Endothelial cell of umbilical vein (primary cell): ENCODE data around the gene SLC29A3. TPM values are rescaled to one million over a fixed set of nuclear protein-coding genes. Genes with fewer than 3 reads are reported as not detected.
A peak's percentile ranks its signal among the peaks of the same experiment; 100 is the strongest.

ENCODE experiments used
- BruUV-seq: library from RNA; stranded (reverse); fragments of 400-500 nt; replicated peaks from 2 replicates; lab custom pipeline; 2021; lab: Mats Ljungman, UMichigan
- CTCF ChIA-PET: fragments of 300-600, 350-600 bp; sonication (Branson Sonifier 250); formaldehyde crosslinking; loops from one replicate; lab custom pipeline; 2021; ENCODE audit warnings: antibody characterized with exemption, inconsistent platforms; lab: Charles Lee
- POLR2A ChIA-PET: fragments of 300-600, 350-600 bp; sonication (Branson Sonifier 250); formaldehyde crosslinking; loops from one replicate; lab custom pipeline; 2021; ENCODE audit warnings: antibody characterized with exemption, inconsistent platforms; lab: Charles Lee
- DNase-seq: peaks from one replicate; pipeline ENCODE4 v3.0.0-alpha.2; 2011; ENCODE audit warnings: low read depth, low spot score
- FAIRE-seq: peaks from 2 replicates; lab custom pipeline; 2011; peaks lifted over from hg19 to GRCh38; lab: Jason Lieb, UNC
- H2AFZ ChIP-seq: 2 replicates; pipeline ENCODE4 v1.6.0; 2012; ENCODE audit warnings: low read depth, low read length, control low read depth, inconsistent platforms
- H3K27ac ChIP-seq: 2 replicates; pipeline ENCODE4 v1.5.1; 2011; ENCODE audit warnings: low read depth, mild to moderate bottlenecking, control low read depth, low read length, moderate library complexity; ENCODE audit not compliant: insufficient read depth
- H3K27me3 ChIP-seq, 2 experiments: 2 replicates each; pipeline versions ENCODE4 v1.6.0 to v1.6.1; 2011; ENCODE audit warnings: low read length in 2 of 2, mixed read lengths in 1 of 2; ENCODE audit not compliant: control insufficient read depth in 2 of 2, insufficient read depth in 2 of 2
- H3K36me3 ChIP-seq, 2 experiments: 2 replicates in 1 of 2; 3 replicates in 1 of 2; pipeline ENCODE4 v1.5.1; 2011; ENCODE audit warnings: low read length in 2 of 2, mild to moderate bottlenecking in 1 of 2, moderate library complexity in 1 of 2; ENCODE audit not compliant: control insufficient read depth in 2 of 2, insufficient read depth in 2 of 2; ENCODE audit errors: extremely low read depth in 1 of 2
- H3K4me1 ChIP-seq: 3 replicates; pipeline ENCODE4 v1.5.1; 2011; ENCODE audit warnings: mild to moderate bottlenecking, low read length; ENCODE audit not compliant: control insufficient read depth, insufficient read depth; ENCODE audit errors: extremely low read depth
- H3K4me2 ChIP-seq: 2 replicates; pipeline ENCODE4 v1.6.1; 2011; ENCODE audit warnings: low read length, control low read depth, mixed read lengths; ENCODE audit not compliant: insufficient read depth
- H3K4me3 ChIP-seq, 3 experiments: fragments of 200-600 bp in 1 of 3; sonication (generic), shearing (Covaris generic) in 1 of 3; replicated peaks in 1 of 3; 2 replicates each; pipeline ENCODE4 v1.5.1; 2011 to 2016; ENCODE audit warnings: control low read depth in 3 of 3, low read length in 3 of 3, mild to moderate bottlenecking in 2 of 3, inconsistent platforms in 1 of 3, low read depth in 1 of 3, moderate library complexity in 1 of 3; ENCODE audit not compliant: insufficient read depth in 1 of 3
- H3K79me2 ChIP-seq: 2 replicates; pipeline ENCODE4 v1.6.0; 2012; ENCODE audit warnings: low read length, inconsistent platforms; ENCODE audit not compliant: control insufficient read depth, insufficient read depth
- H3K9ac ChIP-seq: replicated peaks from 2 replicates; pipeline ENCODE3; 2011; ENCODE audit warnings: low read length, control low read depth; ENCODE audit not compliant: insufficient read depth; ENCODE audit errors: extremely low read depth
- H3K9me1 ChIP-seq: replicated peaks from 3 replicates; pipeline ENCODE4 v1.6.0; 2011; ENCODE audit warnings: mild to moderate bottlenecking, low read length; ENCODE audit not compliant: control insufficient read depth, insufficient read depth; ENCODE audit errors: extremely low read depth
- H3K9me3 ChIP-seq: replicated peaks from 2 replicates; pipeline ENCODE4 v1.5.1; 2012; ENCODE audit warnings: low read length, inconsistent platforms; ENCODE audit not compliant: control insufficient read depth, insufficient read depth
- H4K20me1 ChIP-seq: replicated peaks from 2 replicates; pipeline ENCODE3; 2011; ENCODE audit warnings: mild to moderate bottlenecking, low read length; ENCODE audit not compliant: control insufficient read depth, insufficient read depth; ENCODE audit errors: extremely low read depth
- FOS ChIP-seq: IDR thresholded peaks from 2 replicates; pipeline ENCODE4 v1.6.1; 2011; ENCODE audit warnings: mild to moderate bottlenecking, low read length, moderate library complexity, borderline replicate concordance; ENCODE audit not compliant: insufficient read depth
- JUN ChIP-seq: IDR thresholded peaks from 2 replicates; pipeline ENCODE4 v1.6.1; 2011; ENCODE audit warnings: borderline replicate concordance, low read depth; ENCODE audit not compliant: insufficient read length, insufficient read depth
- POLR2AphosphoS5 ChIP-seq: IDR thresholded peaks from 2 replicates; pipeline ENCODE4 v1.6.1; 2012; ENCODE audit warnings: low read depth, mild to moderate bottlenecking, control low read depth, low read length, moderate library complexity; ENCODE audit not compliant: insufficient read depth
- dilution Hi-C: fragments of 300-500 bp; cut with MboI; formaldehyde crosslinking; loops from one replicate; pipeline ENCODE4 v1.15.0; 2019; ENCODE audit warnings: low sequenced_read_pairs; ENCODE audit not compliant: extremely low pct_ligation_motif_present
- intact Hi-C: fragments of 100-400 bp; cut with micrococcal nuclease; formaldehyde crosslinking; loops from one replicate; pipeline ENCODE4 v1.10.0; 2022
- polyA plus RNA-seq, 4 experiments: library from polyadenylated mRNA; depleted of rRNA in 3 of 4; stranded (reverse) in 3 of 4; unstranded in 1 of 4; fragments of >200 nt; gene quantifications; 2 replicates each; pipeline versions ENCODE4 v1.2.1 to v1.2.3, GENCODE V29; 2011 to 2012; ENCODE audit warnings: missing spikeins in 1 of 4
- total RNA-seq: library from RNA; stranded (reverse); gene quantifications from 2 replicates; pipeline ENCODE4 v1.2.3, GENCODE V29; 2021
- TF ChIP-seq, protein P1 (sequence below): IDR thresholded peaks from 2 replicates; pipeline ENCODE4 v1.6.1; 2011; ENCODE audit not compliant: insufficient read depth, insufficient read length

The SLC29A3 gene
- total and polyA plus RNA-seq, 2 donors (not counting 3 experiments of a cell fraction or from before 2014, with no cell fraction given): 5.0 to 9.1 TPM

DNA sequence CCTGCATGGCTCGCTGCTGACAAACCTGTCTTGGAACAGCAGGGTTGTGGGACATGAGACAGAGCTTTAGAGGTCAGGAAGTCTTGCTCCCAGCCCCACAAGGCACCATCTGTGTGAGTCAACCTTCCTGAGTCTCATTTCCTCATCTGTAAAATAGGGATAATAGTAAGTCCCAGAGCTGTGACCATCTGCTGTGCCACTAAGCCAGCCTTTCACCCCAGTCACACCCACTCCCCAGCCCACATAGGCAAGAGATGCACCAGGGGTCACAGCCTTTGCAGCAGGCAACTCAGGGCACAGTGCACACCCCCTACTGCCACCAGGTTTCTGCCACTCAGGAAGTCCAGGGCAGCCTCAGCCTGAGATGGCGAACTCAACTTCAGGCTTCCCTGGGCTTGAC is 48.2 kb downstream of the SLC29A3 start:
- Histone ChIP-seq H3K9ac (no peak overlapping the region), H3K4me3 (no peak overlapping the region), H2AFZ (no peak overlapping the region), H3K36me3 (no peaks in the 10 kb centered on the region), H3K4me2 (peak overlapping the region; percentile 11), H3K27ac (no peak overlapping the region), H3K27me3 (peaks cover 0 to 7% of the 10 kb centered on the region in 2 experiments), H3K9me3 (no peaks in the 10 kb centered on the region), H4K20me1 (no peaks in the 10 kb centered on the region), H3K9me1 (no peaks in the 10 kb centered on the region), H3K79me2 (no peaks in the 10 kb centered on the region), H3K4me1 (peaks cover 10% of the 10 kb centered on the region)
- no TSS peak for BruUV-seq
- CTCF ChIA-PET: interaction anchor here (0.6 to 2.0 kb wide), 4 partner anchors 10 to 330 kb away, joined by 3 to 5 read pairs (median 3); no protein-coding TSS in a partner anchor
- peak; percentile 30 for DNase-seq
- dilution Hi-C loops (no loop called here), intact Hi-C loops (no loop called here)
- TF ChIP-seq POLR2AphosphoS5 (no peak), JUN (peak; percentile 19), FOS (peak; percentile 80)
- TF ChIP-seq, protein P1, sequence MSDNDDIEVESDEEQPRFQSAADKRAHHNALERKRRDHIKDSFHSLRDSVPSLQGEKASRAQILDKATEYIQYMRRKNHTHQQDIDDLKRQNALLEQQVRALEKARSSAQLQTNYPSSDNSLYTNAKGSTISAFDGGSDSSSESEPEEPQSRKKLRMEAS: no peak
- FAIRE-seq: peak; percentile 75
- POLR2A ChIA-PET: interaction anchor here (0.6 kb wide), 1 partner anchor 49 kb away, joined by 9 read pairs; the partner anchor contains the start of gene SLC29A3

DNA sequence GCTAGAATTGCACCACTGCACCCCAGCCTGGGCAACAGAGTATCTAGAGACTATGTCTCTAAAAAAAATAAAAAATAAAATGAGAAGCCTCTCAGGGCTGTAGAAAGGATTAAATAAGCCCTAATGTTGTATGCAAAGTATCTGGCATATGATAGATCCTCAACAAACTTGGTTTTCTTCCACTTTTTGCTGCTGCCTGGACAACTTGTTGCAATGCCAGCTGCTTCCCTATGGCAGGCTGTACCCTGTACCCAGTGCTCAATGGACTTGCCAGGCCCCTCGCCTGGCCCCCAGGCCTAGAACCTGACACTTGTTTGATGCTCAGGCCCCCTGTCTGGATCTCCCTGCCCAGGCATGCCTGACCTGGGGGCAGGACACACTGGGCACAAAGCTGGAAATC is 49.1 kb downstream of the SLC29A3 start:
- Histone ChIP-seq H3K9ac (no peak overlapping the region), H3K36me3 (no peaks in the 10 kb centered on the region), H3K9me1 (no peaks in the 10 kb centered on the region), H3K4me3 (no peak overlapping the region), H3K4me1 (peaks cover 10% of the 10 kb centered on the region), H4K20me1 (no peaks in the 10 kb centered on the region), H3K27me3 (peaks cover 0 to 15% of the 10 kb centered on the region in 2 experiments), H3K27ac (no peak overlapping the region), H2AFZ (no peak overlapping the region), H3K79me2 (no peaks in the 10 kb centered on the region), H3K9me3 (no peaks in the 10 kb centered on the region), H3K4me2 (no peak overlapping the region)
- dilution Hi-C loops: no loop called here
- ChIA-PET POLR2A (no interaction called here), CTCF (interaction anchor here (1.0 to 2.0 kb wide), 2 partner anchors 16 to 329 kb away, joined by 3 to 5 read pairs; no protein-coding TSS in a partner anchor)
- DNase-seq: no peak
- BruUV-seq: no TSS peak
- no peak for TF ChIP-seq FOS
- no peak for FAIRE-seq
- intact Hi-C loops: no loop called here
